ENCODE results near the gene ACOX3.

The ACOX3 gene

GRCh38 chr4:8332891-8333331 is 107.6 kb downstream of the ACOX3 start:
- FAIRE-seq, result no peak

GRCh38 chr4:8332038-8332857 is 108.3 kb downstream of the ACOX3 start:
- FAIRE-seq, result no peak

DNA sequence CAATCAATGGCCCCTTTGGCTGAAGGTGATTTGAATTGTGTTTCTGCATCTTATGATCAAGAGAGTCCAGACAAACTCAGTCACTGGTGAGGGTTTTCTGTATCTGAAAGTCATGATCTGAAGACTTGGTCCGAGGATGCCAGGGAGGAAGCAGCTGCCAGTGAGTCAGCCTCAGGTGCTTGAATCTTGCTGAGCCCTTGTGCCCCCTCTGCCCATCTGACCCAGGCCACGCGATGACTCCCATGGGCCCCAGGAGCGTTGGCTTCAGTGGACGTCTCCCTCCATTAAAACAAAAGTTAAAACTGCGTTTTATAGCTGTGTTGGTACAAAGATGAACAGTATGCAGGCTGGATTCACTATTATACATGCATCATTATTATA is 109.0 kb downstream of the ACOX3 start:
- FAIRE-seq, result no peak

DNA sequence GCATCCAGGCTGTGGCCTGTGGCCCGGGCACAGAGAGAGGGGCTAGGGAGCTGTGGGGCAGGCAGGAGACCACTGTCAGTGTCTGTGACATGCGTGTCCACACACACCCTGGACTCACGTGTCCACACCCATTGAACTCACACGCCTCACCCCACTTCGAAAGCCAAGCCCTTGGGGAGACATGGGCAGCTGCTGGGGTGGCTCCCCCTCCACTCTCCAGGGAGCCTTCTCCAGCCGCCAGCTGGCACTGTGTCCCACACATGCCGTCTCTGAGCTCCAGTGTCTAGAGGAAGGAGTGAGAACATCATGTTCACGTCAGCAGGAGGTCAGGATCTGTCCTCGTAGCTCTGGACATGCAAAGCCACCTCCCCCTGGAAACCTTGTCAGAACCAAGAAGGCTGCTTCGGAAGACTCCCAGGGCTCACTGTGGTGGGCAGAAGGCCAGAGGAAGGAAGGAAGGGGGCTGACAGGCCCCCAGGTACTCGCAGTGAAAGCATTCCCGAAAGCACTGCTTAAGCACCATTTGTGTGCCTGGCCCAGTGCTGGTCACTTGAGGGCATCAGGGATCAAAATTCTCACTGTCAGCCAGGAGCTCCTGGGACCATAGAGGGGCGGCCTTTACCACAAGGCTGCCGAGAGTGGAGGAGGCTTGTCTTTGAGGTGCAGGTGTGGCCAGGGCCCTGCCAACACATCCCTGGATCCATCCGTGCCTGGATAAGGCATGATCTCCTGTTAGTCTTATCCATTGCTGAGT is 109.5 kb downstream of the ACOX3 start:
- FAIRE-seq, result no peak

GRCh38 chr4:8329859-8330761 is 110.4 kb downstream of the ACOX3 start:
- no peak for FAIRE-seq

GRCh38 chr4:8329560-8329858 is 111.0 kb downstream of the ACOX3 start:
- FAIRE-seq, result no peak

DNA sequence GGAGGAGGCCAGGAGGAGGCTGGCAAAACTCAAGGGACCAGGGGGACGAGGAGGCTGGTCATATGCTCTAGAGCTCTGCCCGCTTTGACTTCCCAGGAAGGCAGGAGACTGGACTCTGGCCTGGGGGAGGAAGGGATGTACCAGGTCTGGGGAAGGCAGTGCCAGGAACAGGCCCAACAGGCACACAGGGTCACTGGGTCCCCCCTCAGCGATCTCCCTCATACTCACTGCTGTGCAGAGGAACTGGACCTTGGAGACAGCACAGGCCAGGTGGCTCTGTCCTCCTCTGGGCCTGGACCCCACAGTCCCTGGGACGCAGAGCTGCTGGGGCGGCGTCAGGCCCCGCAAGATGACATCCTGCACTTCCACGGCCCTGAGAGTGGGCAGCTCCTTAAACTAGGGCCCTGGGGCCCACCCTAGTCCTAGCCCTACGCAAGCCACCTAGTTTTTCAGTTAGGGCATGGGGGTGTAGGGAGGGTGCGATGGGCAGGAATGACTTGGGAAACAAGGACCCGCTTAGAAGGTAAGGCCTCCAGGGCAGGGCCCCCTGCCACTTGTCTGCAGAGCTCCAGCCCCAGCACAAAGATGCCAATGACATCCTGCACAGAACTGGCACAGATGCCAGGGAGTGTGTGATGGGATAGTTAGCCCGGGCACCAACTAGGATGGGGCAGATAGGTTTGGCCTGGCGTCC is 111.5 kb downstream of the ACOX3 start:
- no peak for FAIRE-seq

DNA sequence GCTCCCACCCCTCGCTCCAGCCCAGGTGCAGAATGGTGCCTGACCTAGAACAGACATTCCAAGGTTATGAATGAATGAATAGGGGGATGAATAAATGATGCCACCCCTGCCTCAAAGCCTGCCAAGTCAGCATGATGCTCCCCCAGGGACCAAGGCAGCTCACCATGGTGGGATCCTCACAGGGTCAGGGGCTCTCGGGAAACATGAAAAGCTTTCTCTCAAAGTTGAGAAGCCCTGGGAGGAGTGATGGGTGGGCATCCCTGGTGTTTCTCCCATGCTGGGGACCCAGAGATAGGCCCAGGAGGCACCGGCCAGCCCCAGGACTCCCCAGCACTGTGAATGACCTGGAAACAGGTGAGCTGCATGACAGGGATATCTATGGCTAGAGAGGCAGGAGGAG is 112.1 kb downstream of the ACOX3 start:
- FAIRE-seq, result no peak

DNA sequence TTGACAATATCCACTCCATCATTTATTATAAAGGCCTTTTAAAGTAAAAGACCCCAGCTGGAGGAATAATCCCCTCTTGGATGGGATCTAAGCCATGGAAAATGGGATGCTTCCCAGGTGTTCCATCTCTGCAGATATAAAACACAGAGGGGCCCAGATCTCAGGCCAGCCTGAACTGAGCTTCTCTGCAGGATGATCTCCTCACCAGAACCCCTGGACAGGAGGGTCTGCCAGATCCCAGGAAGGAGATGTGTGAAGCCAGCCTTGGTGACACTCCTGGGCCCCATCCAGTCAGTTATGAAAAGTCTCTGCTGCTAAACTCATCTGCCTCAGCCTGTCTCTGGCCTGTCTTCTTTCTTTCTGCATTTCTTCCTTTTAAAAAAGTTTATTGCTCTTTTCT is 114.3 kb downstream of the ACOX3 start:
- FAIRE-seq, result no peak

GRCh38 chr4:8325291-8325973 is 115.1 kb downstream of the ACOX3 start:
- no peak for FAIRE-seq

DNA sequence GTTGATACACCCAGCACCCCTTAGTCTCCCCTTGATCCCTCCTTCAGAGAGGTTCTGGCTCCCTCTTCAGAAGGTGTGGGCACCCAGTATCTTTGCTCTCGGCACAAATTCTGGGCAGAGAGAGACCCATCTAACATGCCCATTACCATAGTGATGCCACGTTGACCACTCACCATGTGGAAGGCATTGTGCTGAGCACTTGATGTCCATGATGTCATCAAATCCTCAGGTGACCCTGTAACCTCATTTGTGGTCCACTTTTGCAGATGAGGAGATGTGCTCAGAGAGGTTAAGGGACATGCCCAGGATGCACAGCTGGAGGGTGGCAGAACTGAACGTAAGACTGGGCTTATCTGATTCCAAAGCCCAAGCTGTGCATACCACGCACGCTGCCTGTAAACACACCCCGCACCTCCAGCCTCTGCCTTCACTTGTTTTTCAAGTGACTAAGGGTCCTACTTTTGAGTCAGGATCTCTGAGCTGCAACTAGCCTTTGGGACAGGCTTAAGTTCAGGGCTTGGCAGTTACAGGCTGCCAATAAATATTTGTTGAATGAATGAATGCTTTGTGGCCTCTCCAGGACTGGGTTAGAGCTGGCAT is 115.8 kb downstream of the ACOX3 start:
- no peak for FAIRE-seq

DNA sequence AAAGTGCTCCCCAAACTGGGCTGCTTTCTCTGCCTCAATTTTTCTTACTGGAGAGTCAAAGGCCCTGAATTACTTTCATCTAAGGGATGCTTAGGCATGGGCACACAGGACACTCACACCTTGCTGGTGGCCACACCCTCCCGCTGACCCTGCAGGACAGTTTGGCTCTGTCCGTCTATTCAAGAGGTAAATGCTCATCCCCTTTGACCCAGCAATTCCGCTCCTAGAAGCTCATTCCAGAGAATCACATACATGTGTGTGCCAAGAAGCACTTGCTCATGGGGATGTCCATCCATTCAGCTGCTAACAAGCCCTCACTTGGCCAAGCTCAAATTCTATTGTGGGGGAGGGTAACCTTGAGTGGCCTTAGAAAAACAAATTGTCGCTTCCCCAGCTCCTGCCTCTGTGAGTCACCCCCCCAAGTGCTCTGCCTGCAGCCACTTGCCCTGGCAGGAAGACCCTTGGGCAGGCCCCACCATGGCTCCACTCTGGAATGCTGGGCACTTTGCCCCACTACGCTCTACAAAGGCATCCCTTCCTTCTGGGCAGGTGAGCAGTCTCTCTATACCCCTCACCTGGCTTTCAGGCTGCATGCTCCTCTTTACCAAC is 116.5 kb downstream of the ACOX3 start:
- FAIRE-seq, result no peak

DNA sequence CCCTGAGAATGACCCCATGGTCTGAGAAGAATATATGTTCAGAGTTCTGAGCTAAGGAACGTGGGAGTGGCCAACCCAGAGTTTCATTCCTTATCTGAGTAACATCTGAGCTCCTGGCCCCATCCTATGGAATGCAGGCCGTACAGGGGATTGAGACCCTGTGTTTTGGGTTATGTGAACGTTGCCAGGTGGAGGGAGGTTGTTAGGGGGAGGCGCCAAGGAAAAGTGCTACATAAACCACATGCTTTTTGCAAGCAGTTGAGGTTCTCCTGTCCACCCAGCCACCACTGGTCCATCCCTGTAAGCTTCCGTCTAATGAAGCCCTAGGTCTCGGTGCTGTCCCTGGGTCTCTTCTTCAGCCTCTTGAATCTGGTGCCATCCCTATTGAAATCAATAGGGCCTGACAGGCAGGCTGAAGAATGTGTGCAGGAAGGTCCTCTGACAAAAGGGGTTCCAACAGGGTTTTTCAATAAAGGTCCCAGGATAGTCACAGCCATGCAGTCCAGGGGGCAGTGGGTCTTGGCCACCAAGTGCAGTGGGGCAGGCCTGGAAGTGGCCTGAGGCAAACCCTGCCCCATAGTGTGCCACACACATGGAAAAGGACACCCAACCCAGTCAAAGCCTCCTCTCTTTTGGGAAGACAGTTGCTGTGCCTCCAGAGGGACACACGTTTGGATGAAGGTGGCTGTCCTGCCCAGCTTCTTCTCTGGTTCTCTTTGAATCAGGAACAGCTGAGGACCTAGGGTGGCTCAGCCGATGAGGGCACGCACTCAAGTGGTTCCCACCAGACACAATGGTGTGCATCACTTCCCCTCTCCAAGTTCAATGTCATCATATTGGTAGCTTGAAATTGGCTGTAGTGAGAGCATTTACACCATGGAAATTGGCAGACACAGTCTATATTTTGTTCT is 117.5 kb downstream of the ACOX3 start:
- FAIRE-seq, result no peak

DNA sequence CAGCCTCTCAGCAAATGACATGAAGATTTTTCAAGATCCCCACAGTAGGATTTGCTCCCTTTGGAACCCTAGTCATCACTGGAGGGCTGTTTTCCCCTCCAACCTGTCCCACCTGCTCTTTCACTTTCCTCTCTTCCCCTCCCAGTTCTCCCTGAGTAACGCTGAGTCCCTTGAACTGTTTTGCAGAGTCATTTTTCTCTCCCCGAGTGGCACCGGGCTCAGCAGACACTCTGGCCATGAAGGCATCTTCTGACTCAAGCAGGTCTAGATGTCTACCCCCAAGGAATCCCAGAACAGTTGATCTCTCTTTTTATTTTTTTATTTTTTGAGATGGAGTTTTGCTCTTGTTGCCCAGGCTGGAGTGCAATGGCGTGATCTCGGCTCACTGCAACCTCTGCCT is 118.8 kb downstream of the ACOX3 start:
- no peak for FAIRE-seq

DNA sequence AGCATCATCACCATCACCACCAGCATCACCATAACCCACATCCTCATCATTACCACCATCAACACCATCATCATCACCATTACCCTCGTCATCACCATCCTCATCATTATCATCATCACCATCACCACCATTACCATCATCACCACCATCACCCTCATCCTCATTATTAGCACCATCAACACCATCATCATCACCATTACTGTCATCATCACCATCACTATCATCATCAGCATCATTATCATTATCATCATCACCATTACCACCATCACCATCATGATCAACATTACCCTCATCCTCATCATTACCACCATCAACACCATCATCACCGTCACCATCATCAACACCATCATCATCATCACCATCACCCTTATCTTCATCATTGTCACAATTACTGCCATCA is 119.3 kb downstream of the ACOX3 start:
- FAIRE-seq, result no peak

GRCh38 chr4:8320386-8320750 is 120.2 kb downstream of the ACOX3 start:
- no peak for FAIRE-seq

- no peak for FAIRE-seq
Observed at GRCh38 chr4:8319731-8320385, 120.7 kb downstream of the ACOX3 start.

GRCh38 chr4:8319061-8319460 is 121.5 kb downstream of the ACOX3 start:
- no peak for FAIRE-seq

DNA sequence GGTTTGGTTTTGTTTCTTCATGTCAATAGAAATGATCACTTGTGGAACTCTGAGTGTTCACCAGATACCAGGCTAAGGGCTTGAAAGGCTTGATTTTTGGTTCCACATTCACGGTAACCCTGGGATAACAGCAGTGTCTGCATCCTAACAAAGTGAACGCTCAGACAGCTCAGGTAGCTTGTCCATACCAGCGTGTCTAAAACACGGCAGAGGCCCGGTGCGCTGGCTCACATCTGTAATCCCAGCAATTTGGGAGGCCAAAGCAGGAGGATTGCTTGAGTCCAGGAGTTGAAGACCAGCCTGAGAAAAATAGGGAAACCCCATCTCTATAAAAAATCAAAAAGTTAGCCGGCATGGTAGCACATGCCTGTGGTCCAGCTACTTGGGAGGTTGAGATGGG is 122.0 kb downstream of the ACOX3 start:
- no peak for FAIRE-seq

DNA sequence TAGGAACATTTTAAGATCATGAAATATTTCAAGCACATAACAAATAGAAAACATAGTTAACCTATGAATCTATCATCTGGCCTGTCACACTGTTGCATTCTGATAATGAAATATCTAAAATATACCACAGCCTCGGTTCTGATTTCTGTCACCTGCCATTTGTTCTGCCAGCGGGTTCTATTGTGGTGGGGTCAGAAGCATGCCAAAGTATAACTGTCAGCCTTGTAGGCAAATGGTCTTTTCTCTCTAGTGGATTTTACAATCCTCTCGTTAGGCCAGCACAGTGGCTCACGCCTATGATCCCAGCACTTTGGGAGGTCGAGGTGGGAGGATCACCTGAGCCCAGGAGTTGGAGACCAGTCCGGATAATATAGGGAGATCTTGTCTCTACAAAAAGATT is 123.0 kb downstream of the ACOX3 start:
- no peak for FAIRE-seq
